ENCODE data around the gene LPAR2. TPM values are rescaled to one million over a fixed set of nuclear protein-coding genes. Genes with fewer than 3 reads are reported as not detected.
A peak's percentile ranks its signal among the peaks of the same experiment; 100 is the strongest.

The LPAR2 gene
- total RNA-seq, 4 donors from 2014 or later = 0.59 to 5.5 (median 3.8) TPM; not detected in 1

GRCh38 chr19:19643158-19644053 lies 15.4 kb upstream of the LPAR2 start, which contains the start of gene GMIP:
GMIP (minus strand) TSS chr19:19643657; CDS start chr19:19643529, 128 bp downstream.
- Histone ChIP-seq H3K4me1 (no peaks in the 10 kb centered on the region), H3K36me3 (no peaks in the 10 kb centered on the region), H3K27me3 (no peaks in the 10 kb centered on the region), H3K9me3 (no peaks in the 10 kb centered on the region), H3K4me3 (peak within 1 kb of the TSS; percentile 60 to 76), H3K27ac (peak within 1 kb of the TSS; percentile 53 to 55)
- TF ChIP-seq CTCF (IDR thresholded peaks at IDR 0.05) (peak; percentile 69 to 87 (median 78)), POLR2A (IDR thresholded peaks at IDR 0.05) (peak; percentile 15 to 33)
- DNase-seq = peak; percentile 68 to 78
- intact Hi-C loops (cut with DNase I; ENCODE audit: low total_unique reads) = loop anchor here (10.0 kb wide), 1 partner anchor 109 kb away; the partner anchor contains the start of gene CILP2

- intact Hi-C loops (cut with DNase I; ENCODE audit: low total_unique reads) = loop anchor here (10.0 kb wide), 1 partner anchor 108 kb away; the partner anchor contains the start of gene CILP2
- Histone ChIP-seq H3K4me1 (no peaks in the 10 kb centered on the region), H3K9me3 (no peaks in the 10 kb centered on the region), H3K36me3 (no peaks in the 10 kb centered on the region), H3K27me3 (no peaks in the 10 kb centered on the region), H3K27ac (peak overlapping the region; percentile 53 to 55), H3K4me3 (peak overlapping the region; percentile 60 to 76)
- no peak for TF ChIP-seq CTCF (IDR thresholded peaks at IDR 0.05)
- no peak for TF ChIP-seq POLR2A (IDR thresholded peaks at IDR 0.05)
- DNase-seq = no peak
Observed at GRCh38 chr19:19642506-19643157, 14.6 kb upstream of the LPAR2 start.

GRCh38 chr19:19637523-19638251 lies 9.7 kb upstream of the LPAR2 start:
- Histone ChIP-seq H3K9me3 (no peaks in the 10 kb centered on the region), H3K4me1 (no peaks in the 10 kb centered on the region), H3K27ac (no peak overlapping the region), H3K27me3 (no peaks in the 10 kb centered on the region), H3K36me3 (no peaks in the 10 kb centered on the region), H3K4me3 (no peak overlapping the region)
- intact Hi-C loops (cut with DNase I; ENCODE audit: low total_unique reads) = no loop called here
- no peak for TF ChIP-seq CTCF (IDR thresholded peaks at IDR 0.05)
- peak in 1 of 2 donors; percentile 14 for DNase-seq

- no peaks in the 10 kb centered on the region for H3K4me1 ChIP-seq
- no peak for TF ChIP-seq CTCF (IDR thresholded peaks at IDR 0.05)
- no peak for TF ChIP-seq POLR2A (IDR thresholded peaks at IDR 0.05)
- no peaks in the 10 kb centered on the region for H3K9me3 ChIP-seq
- H3K36me3 ChIP-seq = no peaks in the 10 kb centered on the region
- no peaks in the 10 kb centered on the region for H3K27me3 ChIP-seq
- H3K4me3 ChIP-seq = no peak overlapping the region
- H3K27ac ChIP-seq = no peak overlapping the region
- no peak for DNase-seq
- intact Hi-C loops (cut with DNase I; ENCODE audit: low total_unique reads) = no loop called here
Observed at GRCh38 chr19:19637186-19637522, 9.1 kb upstream of the LPAR2 start.
